ENCODE data around the gene ADPRHL1.

The ADPRHL1 gene

DNA sequence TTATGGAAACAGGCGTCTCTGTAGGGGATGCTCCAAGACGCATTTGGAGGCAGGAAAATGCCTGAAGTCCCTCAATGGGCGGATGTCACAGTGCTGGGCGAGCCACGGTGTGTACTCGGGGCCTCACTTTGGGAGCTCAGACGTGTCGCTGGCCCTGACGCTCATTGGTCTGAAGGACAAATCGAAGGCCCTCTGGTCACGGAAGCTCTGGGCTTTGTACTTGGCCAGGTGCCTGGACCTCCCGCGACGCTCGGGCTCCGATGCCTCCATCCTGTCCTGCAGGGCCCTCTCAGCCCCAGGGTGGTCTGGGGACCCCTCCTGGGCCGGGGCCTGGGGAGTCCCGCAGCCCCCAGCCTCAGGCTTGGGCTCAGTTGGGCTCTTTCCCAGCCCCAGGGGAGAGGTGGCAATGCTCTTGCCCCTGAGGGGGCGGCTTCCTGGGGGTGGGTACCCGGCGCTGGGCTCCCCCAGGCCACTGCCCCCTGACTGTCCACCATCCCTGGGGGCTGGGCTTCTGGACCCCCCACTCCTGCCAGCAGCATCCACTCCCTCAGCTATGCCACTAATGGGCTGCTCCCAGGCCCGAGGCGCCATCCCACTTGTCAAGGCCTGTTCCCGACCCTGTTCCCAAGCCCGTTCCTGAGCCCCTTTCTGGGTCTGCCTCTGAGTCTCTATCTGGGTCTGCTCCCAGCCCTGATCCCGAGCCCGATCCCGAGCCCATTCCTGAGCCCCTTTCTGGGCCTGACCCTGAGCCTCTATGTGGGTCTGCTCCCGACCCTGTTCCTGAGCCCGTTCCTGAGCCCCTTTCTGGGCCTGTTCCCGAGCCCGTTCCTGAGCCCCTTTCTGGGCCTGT, 49.8 kb downstream of the ADPRHL1 start:
- no peaks in the 10 kb centered on the region for H3F3A ChIP-seq (ENCODE audit: insufficient read depth, low read length)
- no peak overlapping the region for H3K4me3 ChIP-seq (ENCODE audit: low read length)
- H3K4me1 ChIP-seq (ENCODE audit: low read length), result peaks cover 7% of the 10 kb centered on the region; the same call in 1 of the 2 replicates
- H3K27me3 ChIP-seq (replicated peaks; ENCODE audit: insufficient read depth, low read length), result peaks cover 94% of the 10 kb centered on the region
- no peak overlapping the region for H3K4me2 ChIP-seq (ENCODE audit: low read depth, low read length)
- H3K9me3 ChIP-seq (replicated peaks; ENCODE audit: insufficient read depth, low read length), result no peaks in the 10 kb centered on the region
- no peak for DNase-seq
- no peaks in the 10 kb centered on the region for H3K9me2 ChIP-seq (replicated peaks; ENCODE audit: insufficient read depth, low read length)
- no peak overlapping the region for H3K9ac ChIP-seq (ENCODE audit: low read length)
- H3K27ac ChIP-seq (ENCODE audit: low read length), result no peak overlapping the region
- no peaks in the 10 kb centered on the region for H3K79me2 ChIP-seq (ENCODE audit: low read length)
- no peaks in the 10 kb centered on the region for H4K20me1 ChIP-seq (ENCODE audit: insufficient read depth, low read length)
- H2AFZ ChIP-seq (ENCODE audit: low read length), result no peak overlapping the region
- TF ChIP-seq, protein P1, sequence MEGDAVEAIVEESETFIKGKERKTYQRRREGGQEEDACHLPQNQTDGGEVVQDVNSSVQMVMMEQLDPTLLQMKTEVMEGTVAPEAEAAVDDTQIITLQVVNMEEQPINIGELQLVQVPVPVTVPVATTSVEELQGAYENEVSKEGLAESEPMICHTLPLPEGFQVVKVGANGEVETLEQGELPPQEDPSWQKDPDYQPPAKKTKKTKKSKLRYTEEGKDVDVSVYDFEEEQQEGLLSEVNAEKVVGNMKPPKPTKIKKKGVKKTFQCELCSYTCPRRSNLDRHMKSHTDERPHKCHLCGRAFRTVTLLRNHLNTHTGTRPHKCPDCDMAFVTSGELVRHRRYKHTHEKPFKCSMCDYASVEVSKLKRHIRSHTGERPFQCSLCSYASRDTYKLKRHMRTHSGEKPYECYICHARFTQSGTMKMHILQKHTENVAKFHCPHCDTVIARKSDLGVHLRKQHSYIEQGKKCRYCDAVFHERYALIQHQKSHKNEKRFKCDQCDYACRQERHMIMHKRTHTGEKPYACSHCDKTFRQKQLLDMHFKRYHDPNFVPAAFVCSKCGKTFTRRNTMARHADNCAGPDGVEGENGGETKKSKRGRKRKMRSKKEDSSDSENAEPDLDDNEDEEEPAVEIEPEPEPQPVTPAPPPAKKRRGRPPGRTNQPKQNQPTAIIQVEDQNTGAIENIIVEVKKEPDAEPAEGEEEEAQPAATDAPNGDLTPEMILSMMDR (IDR thresholded peaks at IDR 0.05; ENCODE audit: low read length), result no peak
- no peak for TF ChIP-seq EZH2 (optimal IDR thresholded peaks at IDR 0.05; ENCODE audit: low read depth, low read length)
- TF ChIP-seq EZH2phosphoT487 (IDR thresholded peaks at IDR 0.05; ENCODE audit: low read length), result no peak
- no peaks in the 10 kb centered on the region for H3K36me3 ChIP-seq (replicated peaks; ENCODE audit: insufficient read depth, low read length)

DNA sequence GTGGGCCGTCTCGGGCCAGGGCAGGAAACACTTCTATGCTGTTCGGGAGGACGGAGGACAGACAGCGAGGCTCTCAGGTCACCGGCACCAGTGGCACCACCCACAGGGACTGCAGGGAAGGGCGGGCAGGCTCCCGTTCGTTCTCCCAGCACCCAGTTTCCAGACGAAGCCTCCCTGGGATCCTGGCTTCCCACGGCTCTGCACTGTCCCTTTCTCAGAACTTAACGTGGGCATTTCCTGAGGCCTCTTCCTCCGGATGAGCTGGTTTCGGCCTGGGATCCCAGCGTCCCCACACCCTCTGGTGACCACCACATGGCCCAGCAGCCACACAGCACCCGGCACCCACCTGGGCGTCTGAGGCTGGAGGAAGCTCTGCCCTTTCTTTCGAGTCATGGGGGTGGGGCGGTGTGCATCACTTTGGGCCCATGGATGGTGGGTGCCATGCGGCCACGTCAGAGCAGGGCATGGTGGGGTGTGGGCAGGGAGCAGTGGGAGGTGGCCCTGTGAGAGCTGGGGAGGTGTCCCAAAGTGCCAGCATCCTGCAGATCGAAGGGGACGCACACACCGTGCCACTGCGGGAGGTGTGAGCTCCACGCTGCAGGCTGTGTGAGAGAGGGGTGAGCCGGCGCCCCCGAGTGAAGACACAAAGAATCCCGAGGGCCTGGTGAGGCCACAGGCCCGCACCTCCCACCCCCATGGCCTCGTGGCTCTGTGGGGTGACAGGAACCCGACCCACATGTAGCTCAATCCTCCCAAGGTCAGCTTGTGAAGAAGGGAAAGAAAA, 50.6 kb downstream of the ADPRHL1 start:
- H3K27ac ChIP-seq (ENCODE audit: low read length), result no peak overlapping the region

DNA sequence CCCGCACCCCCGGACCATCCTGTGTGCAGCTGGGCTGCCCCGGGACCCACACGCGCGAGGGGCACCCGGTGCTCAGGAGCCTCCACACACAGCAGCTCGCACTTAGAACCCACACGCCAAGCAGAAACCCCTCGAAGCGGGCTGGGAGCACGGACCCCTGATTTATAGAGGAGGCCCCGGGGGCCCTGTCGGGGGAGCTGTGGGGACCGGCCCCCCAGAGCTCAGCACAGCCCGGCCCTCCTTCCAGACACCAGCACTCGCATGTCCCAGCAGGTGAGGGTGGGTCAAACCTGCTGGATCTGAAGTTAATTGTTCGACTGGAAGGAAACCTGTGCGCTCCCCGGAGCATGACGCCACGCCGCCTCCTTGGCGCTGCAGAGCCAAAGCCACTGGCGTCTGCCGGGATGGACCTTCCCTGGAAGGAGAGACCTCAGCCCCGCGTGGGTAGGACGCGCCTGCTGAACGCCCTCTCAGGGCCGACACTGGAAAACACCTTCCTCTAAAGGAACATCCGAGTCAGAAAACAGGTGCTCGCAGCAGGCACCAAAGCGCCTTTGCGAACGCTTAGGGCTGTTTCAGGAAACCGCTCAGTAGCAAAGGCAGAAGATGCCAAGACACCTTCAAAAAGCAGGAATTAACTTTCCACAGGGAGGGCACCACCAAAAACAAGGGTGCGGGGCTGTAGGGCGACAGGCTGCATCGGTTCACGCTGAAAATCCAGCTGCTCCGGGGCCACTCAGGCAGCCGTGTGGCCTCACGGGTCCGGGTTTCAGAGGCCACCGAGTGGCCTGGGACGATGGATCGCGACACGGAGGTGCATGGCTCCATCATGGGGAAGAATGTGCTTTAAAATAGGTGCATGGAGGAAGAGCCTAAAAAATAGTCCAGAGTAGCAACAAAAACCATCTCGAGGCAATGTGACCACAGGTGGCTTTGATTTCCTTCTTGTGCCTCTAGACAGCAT, 51.6 kb downstream of the ADPRHL1 start:
- Histone ChIP-seq H3K4me3 (ENCODE audit: low read length) (no peak overlapping the region), H3K9me3 (replicated peaks; ENCODE audit: insufficient read depth, low read length) (no peaks in the 10 kb centered on the region), H3K9me2 (replicated peaks; ENCODE audit: insufficient read depth, low read length) (no peaks in the 10 kb centered on the region), H3K4me1 (ENCODE audit: low read length) (peaks cover 12% of the 10 kb centered on the region), H3F3A (ENCODE audit: insufficient read depth, low read length) (0 out of 2 replicates have a peak, but pooled peaks cover 2% of the 10 kb centered on the region), H2AFZ (ENCODE audit: low read length) (no peak overlapping the region), H3K36me3 (replicated peaks; ENCODE audit: insufficient read depth, low read length) (no peaks in the 10 kb centered on the region), H3K9ac (ENCODE audit: low read length) (no peak overlapping the region), H3K79me2 (ENCODE audit: low read length) (no peaks in the 10 kb centered on the region), H3K27ac (ENCODE audit: low read length) (no peak overlapping the region), H3K4me2 (ENCODE audit: low read depth, low read length) (no peak overlapping the region), H4K20me1 (ENCODE audit: insufficient read depth, low read length) (no peaks in the 10 kb centered on the region), H3K27me3 (replicated peaks; ENCODE audit: insufficient read depth, low read length) (peaks cover 89% of the 10 kb centered on the region)
- no peak for DNase-seq
- TF ChIP-seq, protein P1 (IDR thresholded peaks at IDR 0.05; ENCODE audit: low read length), result no peak
- no peak for TF ChIP-seq EZH2phosphoT487 (IDR thresholded peaks at IDR 0.05; ENCODE audit: low read length)
- no peak for TF ChIP-seq EZH2 (optimal IDR thresholded peaks at IDR 0.05; ENCODE audit: low read depth, low read length)

More for the DNA sequence above, 50.6 kb downstream of the ADPRHL1 start:
- H3K9ac ChIP-seq (ENCODE audit: low read length), result no peak overlapping the region
- no peak overlapping the region for H3K4me2 ChIP-seq (ENCODE audit: low read depth, low read length)
- H3F3A ChIP-seq (ENCODE audit: insufficient read depth, low read length), result no peaks in the 10 kb centered on the region
- peaks cover 94% of the 10 kb centered on the region for H3K27me3 ChIP-seq (replicated peaks; ENCODE audit: insufficient read depth, low read length)
- H3K4me3 ChIP-seq (ENCODE audit: low read length), result no peak overlapping the region
- peaks cover 11% of the 10 kb centered on the region for H3K4me1 ChIP-seq (ENCODE audit: low read length)
- no peaks in the 10 kb centered on the region for H3K9me3 ChIP-seq (replicated peaks; ENCODE audit: insufficient read depth, low read length)
- H2AFZ ChIP-seq (ENCODE audit: low read length), result no peak overlapping the region
- no peak for DNase-seq
- no peaks in the 10 kb centered on the region for H3K9me2 ChIP-seq (replicated peaks; ENCODE audit: insufficient read depth, low read length)
- no peaks in the 10 kb centered on the region for H3K79me2 ChIP-seq (ENCODE audit: low read length)
- H4K20me1 ChIP-seq (ENCODE audit: insufficient read depth, low read length), result no peaks in the 10 kb centered on the region
- no peaks in the 10 kb centered on the region for H3K36me3 ChIP-seq (replicated peaks; ENCODE audit: insufficient read depth, low read length)
- TF ChIP-seq, protein P1 (IDR thresholded peaks at IDR 0.05; ENCODE audit: low read length), result no peak
- TF ChIP-seq EZH2 (optimal IDR thresholded peaks at IDR 0.05; ENCODE audit: low read depth, low read length), result no peak
- no peak for TF ChIP-seq EZH2phosphoT487 (IDR thresholded peaks at IDR 0.05; ENCODE audit: low read length)

Measured in MM.1S (cell line).